Left hindlimb (tissue), 1 donor: ENCODE data around the gene TBC1D14.

Source experiments
- DNase-seq: peaks from one replicate; pipeline ENCODE4 v3.0.0-alpha.2; 2018

The TBC1D14 gene

GRCh38 chr4:6932475-6932874, 22.8 kb downstream of the TBC1D14 start:
- DNase-seq: no peak

GRCh38 chr4:6932918-6933317, 23.3 kb downstream of the TBC1D14 start:
- no peak for DNase-seq

- DNase-seq: no peak
Measured at GRCh38 chr4:6933691-6934430, 24.2 kb downstream of the TBC1D14 start.

GRCh38 chr4:6935965-6936364, 26.3 kb downstream of the TBC1D14 start:
- no peak for DNase-seq

GRCh38 chr4:6937201-6937600, 27.6 kb downstream of the TBC1D14 start:
- no peak for DNase-seq

- no peak for DNase-seq
Measured at GRCh38 chr4:6937754-6938153, 28.1 kb downstream of the TBC1D14 start.

GRCh38 chr4:6938237-6938636, 28.6 kb downstream of the TBC1D14 start:
- DNase-seq: no peak

GRCh38 chr4:6938647-6939271, 29.1 kb downstream of the TBC1D14 start:
- no peak for DNase-seq

GRCh38 chr4:6939761-6940743, 30.4 kb downstream of the TBC1D14 start:
- no peak for DNase-seq

GRCh38 chr4:6940744-6941137, 31.1 kb downstream of the TBC1D14 start:
- no peak for DNase-seq

GRCh38 chr4:6941796-6942195, 32.2 kb downstream of the TBC1D14 start:
- no peak for DNase-seq

GRCh38 chr4:6942238-6942800, 32.7 kb downstream of the TBC1D14 start:
- no peak for DNase-seq

GRCh38 chr4:6943012-6943884, 33.6 kb downstream of the TBC1D14 start:
- DNase-seq: no peak

- DNase-seq: no peak
Measured at GRCh38 chr4:6943885-6944225, 34.2 kb downstream of the TBC1D14 start.

GRCh38 chr4:6944301-6945051, 34.9 kb downstream of the TBC1D14 start:
- no peak for DNase-seq

- DNase-seq: no peak
Measured at GRCh38 chr4:6945052-6945409, 35.4 kb downstream of the TBC1D14 start.

GRCh38 chr4:6946497-6946896, 36.9 kb downstream of the TBC1D14 start:
- DNase-seq: no peak

GRCh38 chr4:6948134-6948460, 38.5 kb downstream of the TBC1D14 start:
- DNase-seq: no peak

- no peak for DNase-seq
Measured at GRCh38 chr4:6951880-6952381, 42.3 kb downstream of the TBC1D14 start.

- peak; percentile 74 for DNase-seq
Measured at GRCh38 chr4:6953751-6954380, 44.2 kb downstream of the TBC1D14 start.
